ENCODE data around the gene MCC.

Gene MCC

DNA sequence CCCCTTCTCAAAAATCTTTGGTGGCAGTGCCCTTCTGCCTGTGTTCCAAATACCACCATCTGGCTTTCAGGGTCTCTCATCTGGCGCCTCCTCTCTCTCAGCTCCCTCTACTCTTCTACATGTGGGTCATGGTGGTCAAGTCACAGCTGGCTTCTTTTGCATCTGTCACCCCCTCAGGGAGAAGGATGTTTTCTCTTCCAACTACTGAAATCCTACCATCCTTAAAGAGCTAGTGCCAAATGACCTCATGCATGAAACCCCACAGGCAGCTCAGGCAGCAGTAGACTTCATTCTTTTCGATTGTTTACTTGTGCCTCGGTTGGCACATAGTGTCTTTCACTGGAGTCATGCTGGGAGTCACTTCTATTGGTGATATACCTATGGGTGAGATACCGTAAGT, 292.5 kb downstream of the MCC start:
- Histone ChIP-seq H3K4me3 (no peak overlapping the region), H3K27ac (no peak overlapping the region)

DNA sequence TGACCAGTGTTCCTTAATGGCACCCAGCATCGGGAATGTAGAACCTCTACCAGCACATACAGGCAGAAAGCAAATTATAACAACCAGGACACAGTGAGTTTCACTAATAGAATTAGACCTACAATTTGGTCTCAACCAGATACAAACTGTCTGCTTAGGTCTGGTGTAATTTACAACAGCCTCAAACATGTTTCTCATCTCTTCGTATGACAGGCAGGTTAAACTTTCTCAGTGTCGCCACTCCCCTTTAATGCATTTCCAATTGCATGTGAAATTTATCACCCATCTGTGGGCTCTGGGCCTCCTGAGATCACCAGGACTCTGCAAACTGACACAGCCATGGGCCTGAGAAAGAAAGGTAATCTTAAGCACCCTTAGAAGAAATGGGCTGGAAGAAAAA, 293.0 kb downstream of the MCC start:
- Histone ChIP-seq H3K27ac (no peak overlapping the region), H3K4me3 (no peak overlapping the region)

DNA sequence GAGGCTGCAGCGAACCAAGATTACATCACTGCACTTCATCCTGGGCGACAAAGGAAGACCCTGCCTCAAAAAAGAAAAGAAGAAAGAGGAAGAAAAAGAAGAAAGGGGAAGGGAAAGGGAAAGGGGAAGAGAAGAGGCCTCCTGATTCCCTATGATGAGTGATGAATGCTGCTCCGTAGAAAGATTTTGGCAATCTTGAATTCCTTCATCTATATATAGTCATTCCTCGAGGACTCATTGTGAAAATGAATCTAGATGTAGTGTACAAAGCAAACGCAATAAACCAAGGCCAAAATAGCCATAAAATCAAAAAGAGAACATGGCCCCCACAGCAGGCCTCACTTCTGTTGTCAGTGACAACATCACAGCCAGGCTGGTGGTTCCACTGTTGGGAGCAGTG, 293.7 kb downstream of the MCC start:
- no peak overlapping the region for H3K4me3 ChIP-seq
- H3K27ac ChIP-seq, result no peak overlapping the region

DNA sequence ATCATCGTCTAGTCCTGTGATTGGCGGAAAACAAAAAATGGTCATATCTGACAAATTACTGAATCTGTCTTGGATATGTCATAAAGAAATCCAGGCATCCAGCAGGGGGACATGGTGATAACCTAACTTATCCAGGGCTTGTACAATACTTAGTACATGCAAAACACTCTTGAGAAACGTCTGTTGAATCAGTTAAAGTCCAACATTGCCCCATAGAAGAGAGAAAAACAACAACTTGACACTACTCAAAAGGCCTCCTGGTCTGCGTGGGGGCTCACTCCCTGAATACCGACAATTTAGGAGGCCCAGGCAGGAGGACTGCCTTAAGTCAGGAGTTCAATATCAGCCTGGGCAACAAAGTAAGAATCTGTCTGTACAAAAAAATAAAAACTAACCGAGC, 294.1 kb downstream of the MCC start:
- H3K4me3 ChIP-seq, result no peak overlapping the region
- H3K27ac ChIP-seq, result no peak overlapping the region

DNA sequence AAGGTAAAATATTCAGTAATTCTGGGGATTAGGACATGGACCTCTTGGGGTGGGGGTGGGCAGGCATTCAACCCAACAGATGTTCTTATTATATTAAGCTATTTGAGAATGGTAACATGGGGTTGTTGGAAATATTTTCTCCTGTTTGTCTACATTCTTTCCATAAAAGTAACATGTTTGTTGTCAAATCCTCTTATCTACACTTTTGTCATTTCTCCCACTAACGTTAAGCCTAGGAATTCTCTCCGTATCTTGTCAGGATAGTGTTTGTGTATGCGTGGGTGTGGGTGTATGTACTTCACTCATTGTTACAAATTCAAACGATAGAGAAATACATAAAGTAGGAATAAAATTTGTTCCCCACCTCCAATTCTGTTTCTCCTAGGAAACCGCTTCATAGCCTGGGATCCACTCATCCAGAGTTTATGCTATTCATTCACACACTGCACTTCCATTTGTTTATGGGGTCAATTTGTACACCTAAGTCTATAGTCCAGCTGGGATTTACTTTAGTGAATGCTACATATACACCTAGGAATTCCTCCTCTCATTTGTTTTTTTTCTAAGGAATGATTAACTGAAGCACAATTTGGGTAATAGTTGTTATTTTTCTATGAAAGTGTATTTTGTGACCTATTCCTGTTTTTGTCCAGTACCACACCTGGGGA, 294.8 kb downstream of the MCC start:
- H3K4me3 ChIP-seq, result no peak overlapping the region
- no peak overlapping the region for H3K27ac ChIP-seq

DNA sequence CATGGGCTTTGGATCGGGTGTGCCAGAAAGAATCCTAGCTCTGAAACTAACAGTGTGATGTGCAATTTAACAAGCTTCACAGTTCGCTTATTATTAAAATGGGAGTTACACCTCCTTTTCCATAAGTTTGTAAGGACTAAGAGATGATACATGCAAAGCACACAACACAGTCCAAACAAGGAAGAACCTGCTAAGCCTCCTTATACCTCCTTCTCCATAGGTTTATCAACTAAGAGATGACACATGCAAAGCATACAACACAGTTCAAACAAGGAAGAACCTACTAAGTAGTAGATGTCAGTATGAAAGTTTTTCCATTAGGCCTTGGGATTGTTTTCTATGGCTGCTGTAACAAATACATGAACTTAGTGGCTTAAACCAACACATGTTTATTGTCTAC, 295.7 kb downstream of the MCC start:
- Histone ChIP-seq H3K27ac (no peak overlapping the region), H3K4me3 (no peak overlapping the region)

DNA sequence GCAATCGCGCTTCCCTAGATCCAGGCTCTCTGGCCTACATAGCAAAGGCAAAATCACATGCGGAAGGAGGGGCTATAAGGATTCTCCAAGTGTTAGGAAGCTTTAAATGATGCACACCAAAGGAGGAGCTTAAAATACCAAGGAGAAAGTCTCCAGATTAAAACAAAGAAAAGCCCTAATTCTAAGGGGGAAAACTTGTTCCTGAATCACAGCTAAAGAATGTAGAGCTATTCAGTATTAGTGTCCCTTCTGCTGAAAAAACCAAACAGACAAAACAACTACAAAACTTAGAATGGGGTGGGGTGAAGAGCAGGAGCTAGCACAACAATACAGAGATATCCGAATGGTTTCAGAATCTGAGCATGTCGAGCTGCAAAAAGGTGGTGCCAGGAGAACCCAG, 297.9 kb downstream of the MCC start:
- H3K4me3 ChIP-seq, result no peak overlapping the region
- no peak overlapping the region for H3K27ac ChIP-seq

DNA sequence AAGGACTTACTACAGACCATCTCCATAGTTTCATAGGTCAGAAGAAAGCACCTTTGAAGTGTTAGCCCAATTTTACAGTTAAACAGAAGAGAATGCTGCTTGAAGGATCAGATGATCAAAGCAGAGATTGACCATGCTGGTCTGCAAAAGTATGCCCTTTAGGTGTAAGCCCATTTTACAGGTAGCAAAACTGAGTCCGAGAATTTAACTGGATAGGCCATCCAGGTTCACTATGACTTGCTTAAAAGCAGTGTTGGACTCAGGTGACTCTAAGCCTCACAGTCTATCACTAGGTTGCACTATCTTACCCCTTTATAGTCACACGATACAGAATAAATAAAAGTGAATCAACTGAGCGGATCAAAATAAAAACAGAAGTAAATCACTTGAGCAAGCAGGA, 299.0 kb downstream of the MCC start:
- no peak overlapping the region for H3K27ac ChIP-seq
- H3K4me3 ChIP-seq, result no peak overlapping the region

DNA sequence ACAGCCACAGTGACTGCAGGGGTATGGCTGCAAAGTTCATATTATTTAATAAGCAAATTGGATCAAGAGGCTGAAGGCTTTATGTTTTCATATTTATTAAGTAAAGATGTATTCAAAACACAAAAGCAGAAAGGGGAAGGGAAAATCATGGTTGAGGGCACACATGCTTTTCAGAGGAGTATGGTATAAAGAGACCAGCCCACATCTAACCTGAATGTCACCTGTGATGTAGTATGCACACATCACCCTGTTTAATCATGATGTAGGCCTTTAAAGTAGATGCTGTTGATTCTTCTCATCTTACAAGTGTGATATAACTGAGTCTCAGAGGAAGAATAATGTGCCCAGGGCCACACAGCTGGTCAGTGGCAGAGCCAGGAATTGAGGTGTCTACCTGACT, 299.8 kb downstream of the MCC start:
- Histone ChIP-seq H3K4me3 (no peak overlapping the region), H3K27ac (no peak overlapping the region)

DNA sequence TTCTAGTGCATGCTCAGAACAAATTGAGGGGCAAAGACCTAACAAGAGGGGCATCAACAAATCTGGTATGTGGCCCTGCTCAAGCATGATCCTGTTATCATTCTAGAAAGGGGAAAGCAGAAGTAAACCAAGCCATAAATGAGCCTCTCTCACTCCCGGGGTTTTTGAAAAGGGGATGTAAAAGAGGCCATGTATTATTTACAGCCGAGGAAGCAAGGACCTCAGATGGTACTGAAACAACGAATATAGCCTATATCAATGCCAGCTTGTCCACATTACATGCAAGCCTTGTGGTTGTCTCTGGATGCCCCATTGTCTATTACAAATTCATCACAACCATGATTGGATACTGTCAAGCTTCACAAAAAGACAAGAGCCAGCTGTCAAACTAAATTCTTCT, 300.3 kb downstream of the MCC start:
- Histone ChIP-seq H3K4me3 (no peak overlapping the region), H3K27ac (no peak overlapping the region)

DNA sequence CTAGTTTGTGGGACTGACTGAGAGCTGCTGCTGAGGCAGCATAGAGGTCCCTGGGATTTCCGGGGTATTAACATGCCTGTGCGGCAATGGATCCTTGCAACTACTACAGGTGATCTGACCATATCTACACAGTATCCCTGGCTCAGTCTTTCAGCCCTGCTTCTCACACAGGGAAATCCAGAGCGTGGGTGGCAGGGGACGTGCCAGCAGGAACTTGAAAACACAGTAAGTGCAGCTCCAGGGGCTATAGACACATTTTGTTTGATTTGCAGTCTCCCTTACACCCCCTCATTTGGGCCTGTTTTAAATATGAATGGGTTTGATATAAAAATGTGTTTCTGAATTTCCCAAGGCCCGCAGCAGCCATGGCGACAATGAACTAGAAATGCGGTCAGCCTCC, 302.2 kb downstream of the MCC start:
- Histone ChIP-seq H3K27ac (no peak overlapping the region), H3K4me3 (no peak overlapping the region)

DNA sequence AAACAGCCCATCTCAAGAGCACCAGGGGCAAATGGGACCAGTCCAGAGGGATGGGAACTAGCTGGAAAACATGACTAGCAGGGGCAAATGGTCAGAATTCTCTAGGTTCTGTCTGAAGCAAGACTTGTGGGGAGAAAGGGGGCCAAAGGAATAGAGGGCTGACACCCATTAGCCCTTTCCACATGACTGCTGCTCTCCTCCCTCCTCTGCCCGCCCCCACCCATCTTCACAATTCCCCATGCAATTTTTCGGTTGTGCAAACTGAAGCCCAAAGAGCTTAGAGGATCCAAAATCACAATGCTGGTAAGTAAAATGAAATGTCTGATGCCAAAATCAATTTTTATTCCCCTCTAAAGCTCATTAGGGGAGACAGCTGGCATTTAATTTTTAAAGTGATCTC, 304.6 kb downstream of the MCC start:
- Histone ChIP-seq H3K27ac (no peak overlapping the region), H3K4me3 (no peak overlapping the region)

DNA sequence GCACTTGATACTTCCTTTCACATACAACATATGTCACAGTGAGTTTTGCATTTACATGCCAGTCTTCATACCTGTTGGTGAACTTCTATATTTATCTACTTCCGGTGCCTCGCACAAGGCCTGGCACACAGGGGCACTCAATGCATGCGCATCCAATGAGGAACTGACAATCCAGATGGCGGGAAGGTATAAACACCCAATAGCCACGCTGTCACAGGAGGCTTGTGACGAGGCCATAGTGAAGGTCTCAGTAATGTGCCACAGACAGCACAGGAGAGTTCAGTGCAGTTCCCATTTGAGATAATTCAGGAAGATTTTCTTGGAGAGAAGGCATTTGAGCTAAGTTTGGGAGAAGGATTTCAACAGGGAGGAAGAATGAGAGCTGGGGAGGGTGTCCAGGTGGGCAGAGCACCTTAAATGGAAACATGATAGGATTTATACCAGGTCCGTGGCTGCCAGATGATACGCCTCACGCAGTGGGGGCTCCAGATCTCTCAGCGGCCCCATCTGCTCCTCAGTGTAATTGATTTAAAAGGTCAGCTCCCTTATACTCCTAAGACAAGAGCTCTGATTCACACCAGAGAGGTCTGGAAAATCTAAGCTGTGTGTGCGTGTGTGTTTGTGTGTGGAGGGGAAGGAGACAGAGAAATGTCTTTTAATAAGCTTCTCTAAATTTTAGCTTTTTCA, 305.5 kb downstream of the MCC start:
- H3K4me3 ChIP-seq, result no peak overlapping the region
- H3K27ac ChIP-seq, result no peak overlapping the region

DNA sequence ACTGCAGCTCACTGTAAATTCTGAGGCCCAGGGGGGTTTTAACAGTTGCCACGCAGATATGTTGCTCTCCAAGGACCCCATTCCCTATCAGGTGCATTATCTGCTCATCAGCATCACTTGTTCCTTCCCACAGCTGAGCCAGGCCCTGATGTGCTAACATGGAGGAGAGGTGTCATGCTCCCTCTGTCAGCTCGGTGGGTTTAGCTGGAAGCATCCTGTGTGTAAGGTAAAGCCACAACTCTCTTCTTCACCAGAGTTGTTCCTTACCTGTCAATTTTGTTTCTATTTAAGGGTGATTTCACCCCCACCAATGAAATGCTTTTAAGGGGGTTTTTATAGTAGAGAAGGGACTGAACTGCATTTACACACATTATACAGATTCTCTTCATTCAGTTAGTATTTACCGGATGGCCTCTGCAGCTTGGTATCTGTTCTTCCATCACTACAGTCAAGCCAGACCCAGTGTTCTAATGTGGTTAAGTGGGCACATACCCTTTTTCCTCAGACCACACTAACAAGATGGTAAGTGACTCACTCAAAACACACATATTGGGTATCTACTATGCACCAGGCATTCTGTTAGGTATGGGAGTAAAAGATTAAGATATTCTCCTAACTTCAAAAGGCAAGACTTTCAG, 306.3 kb downstream of the MCC start:
- Histone ChIP-seq H3K4me3 (no peak overlapping the region), H3K27ac (no peak overlapping the region)

DNA sequence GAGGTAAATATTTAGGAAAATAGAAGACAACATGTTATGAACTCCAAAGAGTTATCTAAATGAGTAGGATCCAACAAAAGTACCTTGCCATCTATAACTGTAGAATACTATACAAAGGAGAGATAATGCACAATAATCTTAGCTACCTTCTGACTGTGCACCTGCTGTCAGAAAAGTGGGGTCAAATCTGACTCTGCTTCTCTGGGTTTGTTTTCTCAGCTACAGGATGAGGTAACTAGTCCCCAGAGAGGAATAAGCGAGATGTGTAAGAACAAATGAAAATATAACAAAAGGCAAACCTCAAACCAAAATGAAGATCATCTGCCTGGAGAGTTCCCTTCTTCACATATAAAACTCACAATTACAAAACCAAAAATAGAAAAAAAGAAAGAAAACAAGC, 306.8 kb downstream of the MCC start:
- Histone ChIP-seq H3K27ac (no peak overlapping the region), H3K4me3 (no peak overlapping the region)

DNA sequence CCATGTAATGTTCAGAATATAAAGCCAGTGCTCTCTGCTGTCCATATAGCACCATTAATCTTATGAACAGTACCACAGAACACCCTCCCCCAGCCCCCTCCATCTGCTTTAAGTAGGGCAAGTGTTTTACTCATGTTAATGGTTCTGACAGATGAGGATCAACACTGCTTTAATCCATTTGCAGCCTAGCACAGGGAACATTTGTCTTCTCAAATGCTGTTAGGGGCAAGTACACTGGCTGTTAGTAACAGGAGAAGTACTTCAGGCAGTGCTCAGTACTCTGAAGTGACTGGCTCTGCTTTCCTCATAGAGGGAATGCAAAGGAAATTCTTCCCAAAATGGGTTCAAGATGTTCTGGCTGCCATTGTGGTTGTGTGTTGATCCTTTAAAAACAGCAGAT, 309.1 kb downstream of the MCC start:
- Histone ChIP-seq H3K4me3 (no peak overlapping the region), H3K27ac (no peak overlapping the region)

DNA sequence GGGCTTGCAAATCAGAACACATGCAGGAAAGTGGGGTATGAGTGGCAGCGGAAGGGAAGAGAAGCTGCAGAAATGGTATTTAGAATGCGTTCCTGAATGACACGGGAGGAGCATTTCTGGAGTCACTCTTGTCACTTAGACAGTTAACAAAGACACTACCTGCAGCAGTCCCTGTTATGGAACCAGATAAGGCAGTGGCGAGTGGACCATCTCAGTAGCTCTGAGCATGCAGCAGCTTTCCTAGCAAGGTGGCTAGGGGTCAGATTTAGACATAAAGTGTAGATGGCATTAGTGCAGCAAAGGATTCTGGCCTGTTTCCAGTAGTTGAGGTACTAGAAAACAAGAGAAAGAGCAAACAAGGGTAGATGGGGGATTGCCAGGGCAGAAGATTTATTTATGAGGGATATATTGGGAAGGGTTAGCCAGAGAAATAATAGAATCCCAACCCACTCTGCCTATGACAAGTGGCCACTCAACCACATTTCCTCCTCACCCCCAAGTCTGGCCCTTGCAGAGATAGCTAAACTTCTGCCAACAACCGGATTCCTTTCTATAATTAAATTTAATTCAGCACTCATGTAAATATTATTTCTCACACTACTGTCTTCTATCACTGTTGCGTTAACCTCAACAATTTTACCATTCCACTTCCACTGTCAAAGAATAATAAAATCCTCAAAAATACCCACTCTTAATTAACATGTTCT, 310.0 kb downstream of the MCC start:
- Histone ChIP-seq H3K27ac (no peak overlapping the region), H3K4me3 (no peak overlapping the region)

DNA sequence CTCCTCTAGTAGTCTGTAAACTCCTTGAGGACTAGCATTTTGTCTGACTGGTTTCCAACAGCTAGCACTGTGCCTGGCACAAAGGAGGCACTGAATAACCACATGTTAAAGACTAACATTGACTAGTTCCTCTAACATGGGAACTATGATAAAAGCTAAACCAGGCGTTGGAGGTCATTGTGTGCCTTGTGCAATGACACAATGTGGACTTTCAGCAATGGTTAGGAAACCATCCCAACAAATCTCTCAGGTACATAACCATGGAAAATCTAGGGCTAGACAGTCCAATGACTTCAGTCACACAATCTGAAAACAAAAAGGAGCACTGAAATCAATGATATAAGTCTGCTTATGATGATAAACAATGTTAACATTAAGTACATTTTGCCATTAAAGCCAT, 311.0 kb downstream of the MCC start:
- no peak overlapping the region for H3K27ac ChIP-seq
- no peak overlapping the region for H3K4me3 ChIP-seq

DNA sequence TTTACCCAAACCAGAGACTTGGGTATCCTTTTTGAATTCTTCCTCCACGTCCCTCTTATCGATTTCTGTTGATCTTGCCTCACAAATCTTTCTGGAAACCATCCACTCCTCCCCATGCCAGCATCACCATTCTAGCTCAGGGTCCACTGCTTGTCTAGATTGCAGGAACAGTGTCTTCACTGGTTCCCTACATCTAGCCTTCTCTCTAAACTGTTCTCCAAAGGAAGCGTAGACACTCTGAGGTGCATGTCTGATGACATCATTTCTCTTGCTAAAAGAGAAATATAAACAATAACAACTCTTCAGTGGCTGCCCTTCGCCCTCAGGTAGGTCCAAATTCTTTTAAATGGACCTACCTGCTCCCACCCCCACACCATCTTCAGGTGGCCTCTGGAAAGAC, 311.5 kb downstream of the MCC start:
- H3K4me3 ChIP-seq, result no peak overlapping the region

DNA sequence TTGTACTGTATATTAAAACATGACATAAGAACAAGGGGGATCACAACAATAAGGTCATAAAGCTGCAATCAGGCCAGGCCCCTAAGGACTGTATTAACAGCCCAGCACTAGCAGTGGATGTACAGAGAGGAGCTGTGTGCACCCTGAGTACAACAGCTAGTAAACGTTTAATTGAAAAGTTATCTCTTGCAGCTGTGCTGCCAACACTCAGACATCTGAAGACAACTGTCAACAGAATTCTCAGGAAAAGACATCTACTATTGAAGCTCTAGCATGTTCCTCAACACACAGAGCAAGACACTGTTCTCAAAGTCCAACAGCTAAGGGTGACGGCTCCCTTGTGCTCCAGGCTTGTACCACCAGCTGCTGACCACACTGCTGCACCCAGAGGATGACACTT, 312.1 kb downstream of the MCC start:
- H3K27ac ChIP-seq, result no peak overlapping the region
- H3K4me3 ChIP-seq, result no peak overlapping the region

More for the DNA sequence above, 311.5 kb downstream of the MCC start:
- no peak overlapping the region for H3K27ac ChIP-seq

DNA sequence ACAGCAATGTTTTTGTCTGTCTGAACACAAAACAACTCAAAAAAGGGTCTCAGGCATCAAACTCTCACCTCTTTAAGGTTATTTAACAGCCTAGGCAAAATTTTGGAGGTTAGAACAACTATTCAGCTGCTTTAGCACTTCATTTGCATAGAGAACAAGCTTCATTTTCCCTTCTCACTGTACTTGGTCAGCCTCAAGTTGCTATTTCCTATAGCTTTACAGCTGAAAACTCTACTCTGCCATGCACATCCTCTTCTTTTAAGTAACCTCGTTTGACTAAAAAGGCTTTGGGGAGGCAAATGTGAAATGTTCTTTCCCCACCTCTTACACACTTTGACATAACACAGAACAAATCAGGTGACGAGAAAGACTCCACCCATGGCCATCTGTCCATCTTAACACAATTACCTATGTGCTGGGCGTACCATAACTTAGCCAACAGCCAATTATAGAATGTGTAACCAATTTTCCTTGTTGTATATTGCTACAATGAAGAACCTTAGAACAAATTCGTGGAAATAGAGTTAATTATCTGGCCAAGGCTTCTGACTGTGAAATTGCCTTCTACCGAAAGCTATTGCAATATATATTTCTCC, 315.9 kb downstream of the MCC start:
- Histone ChIP-seq H3K27ac (no peak overlapping the region), H3K4me3 (no peak overlapping the region)
